ENCODE measurements around the gene HK1.
"Not testable (repeated sequence)": the region's sequence is repeated elsewhere in the genome, so short reads cannot be mapped to it uniquely, and the experiment has no call there.

Gene HK1

DNA sequence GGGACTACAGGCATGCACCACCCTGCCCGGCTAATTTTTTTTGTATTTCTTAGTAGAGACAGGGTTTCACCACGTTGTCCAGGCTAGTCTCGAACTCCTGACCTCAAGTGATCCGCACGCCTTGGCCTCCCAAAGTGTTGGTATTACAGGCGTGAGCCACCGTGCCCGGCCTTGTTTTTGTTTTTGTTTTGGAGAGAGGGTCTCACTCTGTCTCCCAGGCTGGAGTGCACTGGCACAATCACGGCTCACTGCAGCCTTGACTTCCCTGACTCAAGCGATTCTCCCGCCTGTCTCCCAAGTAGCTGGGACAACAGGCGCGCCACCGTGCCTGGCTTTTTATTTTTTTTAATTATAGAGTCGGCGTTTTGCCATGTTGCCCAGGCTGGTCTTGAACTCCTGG is 172.1 kb downstream of the HK1 start:
- DNase-seq (ENCODE audit: low read depth, low spot score): not testable (repeated sequence)

DNA sequence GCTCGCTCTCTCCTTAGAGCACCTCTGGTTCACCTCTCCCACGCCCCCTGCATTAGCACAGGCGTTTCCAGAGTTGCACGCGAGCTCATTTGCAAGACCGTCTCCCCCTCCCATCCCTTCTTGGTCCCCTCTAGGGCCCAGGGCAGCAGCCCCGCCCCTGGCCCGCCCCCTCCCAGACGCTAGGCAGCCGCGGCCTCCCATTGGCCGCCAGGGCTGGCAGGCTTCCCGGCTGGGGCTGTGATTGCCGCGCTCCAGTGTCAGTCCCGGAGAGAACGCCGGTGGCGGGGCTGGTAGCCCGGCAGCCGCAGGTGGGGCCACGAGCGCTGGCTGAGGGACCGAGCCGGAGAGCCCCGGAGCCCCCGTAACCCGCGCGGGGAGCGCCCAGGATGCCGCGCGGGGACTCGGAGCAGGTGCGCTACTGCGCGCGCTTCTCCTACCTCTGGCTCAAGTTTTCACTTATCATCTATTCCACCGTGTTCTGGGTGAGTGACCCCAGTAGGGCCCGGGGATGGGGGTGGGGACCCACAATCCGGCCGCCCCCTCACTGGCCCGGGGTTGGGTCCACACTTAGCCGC is 173.0 kb downstream of the HK1 start, which contains the start of gene TSPAN15:
Gene TSPAN15, plus strand, starts transcription at position 257 of the 575 bp plus-strand sequence. Its CDS starts 130 bp downstream, at position 387.
- DNase-seq (ENCODE audit: low read depth, low spot score): peak; percentile 85
